ENCODE results near the gene SH3PXD2A. TPM values are rescaled to one million over a fixed set of nuclear protein-coding genes. Genes with fewer than 3 reads are reported as not detected.

The SH3PXD2A gene
- total and polyA plus RNA-seq, 10 of the 15 experiments (the other 5 are each of a cell fraction or from before 2014, with no cell fraction given), result 0.63 to 14.0 (median 4.4) TPM

DNA sequence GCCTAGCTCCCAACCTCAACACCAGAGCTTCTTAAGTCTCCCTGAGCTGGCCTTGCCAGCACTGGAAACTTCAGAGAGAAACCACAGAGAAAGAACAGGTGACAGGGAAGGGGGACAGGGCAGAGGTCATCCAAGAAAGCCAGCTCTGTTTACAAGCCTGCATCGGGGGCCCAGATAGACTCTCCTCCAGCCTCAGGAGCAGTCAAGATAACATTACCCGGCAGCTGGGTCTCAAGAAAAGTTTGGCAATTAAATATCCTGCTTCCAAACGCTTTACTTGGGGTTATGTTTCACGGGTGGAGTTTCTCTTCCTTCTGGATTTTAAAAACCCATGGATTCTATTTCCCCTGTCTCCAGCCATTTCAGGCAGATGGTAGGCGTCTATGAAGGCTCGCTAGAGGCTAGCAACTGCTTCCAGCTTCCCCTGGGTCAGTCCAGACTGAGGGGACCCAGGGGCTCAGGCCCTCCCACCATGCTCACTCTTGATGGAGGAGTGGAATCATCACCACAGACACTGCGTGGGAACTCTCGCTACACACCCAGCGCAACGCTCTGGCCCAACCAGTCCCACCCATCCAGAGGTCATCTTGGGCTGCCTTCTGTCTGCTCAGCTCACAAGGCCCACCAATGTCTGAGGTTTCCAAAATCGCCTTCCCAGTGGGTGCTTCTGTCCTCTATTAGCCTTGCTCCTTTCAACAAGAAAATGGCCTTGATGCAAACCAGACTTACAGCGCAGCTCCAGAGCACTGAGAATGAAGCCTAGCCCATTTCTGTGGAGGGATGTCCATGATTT, 48.8 kb downstream of the SH3PXD2A start:
- ChIA-PET CTCF (no interaction called here), SMC1A (ENCODE audit: uncharacterized antibody, unreplicated experiment) (no interaction called here), RAD21 (ENCODE audit: unreplicated experiment) (no interaction called here), POLR2A (no interaction called here)
- no peaks in the 10 kb centered on the region for H3K9me3 ChIP-seq (replicated peaks; ENCODE audit: control insufficient read depth, insufficient read depth, low read length)
- H3K79me2 ChIP-seq (ENCODE audit: control insufficient read depth, insufficient read depth, low read length), result no peaks in the 10 kb centered on the region
- no peaks in the 10 kb centered on the region for H4K20me1 ChIP-seq (ENCODE audit: control insufficient read depth, insufficient read depth)
- H3K27ac ChIP-seq (ENCODE audit: control insufficient read depth, insufficient read depth), result no peak overlapping the region
- no peaks in the 10 kb centered on the region for H3K4me1 ChIP-seq (ENCODE audit: control insufficient read depth, insufficient read depth, low read length)
- H3K27me3 ChIP-seq (replicated peaks in 1 of 2; ENCODE audit: control insufficient read depth in 2 of 2, insufficient read depth in 2 of 2, low read length in 1 of 2), result no peaks in the 10 kb centered on the region; a peak in 1 of 4 replicates
- H3K4me2 ChIP-seq (ENCODE audit: control insufficient read depth, insufficient read depth), result no peak overlapping the region
- 52% methylated on average over 12 of the region's 12 CpGs for WGBS (ENCODE audit: insufficient coverage, insufficient replicate concordance, low lambda C conversion rate, missing lambda C conversion rate)
- ATAC-seq (no peak), DNase-seq (ENCODE audit: low read depth, low spot score) (no peak), FAIRE-seq (no peak)
- no peak overlapping the region for H3K4me3 ChIP-seq
- in situ Hi-C loops (cut with MboI), result no loop called here
- no TSS peak for BruUV-seq (replicated peaks)
- intact Hi-C loops (cut with micrococcal nuclease; ENCODE audit: unreplicated experiment), result no loop called here
- H3K9ac ChIP-seq (ENCODE audit: control insufficient read depth, insufficient read depth, low read length), result no peak overlapping the region
- no peak for TF ChIP-seq KLF5 (IDR thresholded peaks at IDR 0.05; ENCODE audit: partially characterized antibody)
- no peak for TF ChIP-seq NFIC (IDR thresholded peaks at IDR 0.05; ENCODE audit: low read depth, low read length)
- TF ChIP-seq ZNF384 (IDR thresholded peaks at IDR 0.05; ENCODE audit: borderline replicate concordance, low read depth, low read length), result no peak
- no peak for TF ChIP-seq POLR2AphosphoS5 (IDR thresholded peaks at IDR 0.05; ENCODE audit: low read length)
- TF ChIP-seq RELB (IDR thresholded peaks at IDR 0.05; ENCODE audit: low read depth), result no peak
- TF ChIP-seq RUNX3 (IDR thresholded peaks at IDR 0.05; ENCODE audit: low read length), result no peak
- TF ChIP-seq PML (IDR thresholded peaks at IDR 0.05; ENCODE audit: low read length), result no peak
- TF ChIP-seq KAT2A (conservative IDR thresholded peaks at IDR 0.05; ENCODE audit: control insufficient read depth, low read depth, low read length), result no peak
- TF ChIP-seq USF2 (IDR thresholded peaks at IDR 0.05; ENCODE audit: borderline replicate concordance, low read depth, low read length), result no peak
- no peak for TF ChIP-seq EP300 (IDR thresholded peaks at IDR 0.05; ENCODE audit: borderline replicate concordance in 1 of 2, control insufficient read depth in 1 of 2, low read depth in 2 of 2, low read length in 2 of 2)
- no peak overlapping the region for H2AFZ ChIP-seq (ENCODE audit: control insufficient read depth, low read depth, low read length)
- H3K36me3 ChIP-seq (ENCODE audit: control insufficient read depth in 2 of 2, insufficient read depth in 2 of 2, low read length in 1 of 2), result no peaks in the 10 kb centered on the region

All from GM12878 (cell line).